IgD-negative memory B cell (primary cell): Measurements from ENCODE around the gene PLEKHA7. TPM values are rescaled to one million over a fixed set of nuclear protein-coding genes. Genes with fewer than 3 reads are reported as not detected.

Source experiments
- H3K27ac Mint-ChIP-seq, 3 donors: one replicate each; pipeline ENCODE4 v1.8.0; 2020 to 2022; ENCODE audit warnings: mild to moderate bottlenecking in 3 of 3, mixed read lengths in 3 of 3, moderate library complexity in 1 of 3
- H3K27me3 Mint-ChIP-seq: one replicate; pipeline ENCODE4 v1.8.0; 2021; ENCODE audit warnings: mixed read lengths
- H3K36me3 Mint-ChIP-seq: one replicate; pipeline ENCODE4 v1.8.0; 2020; ENCODE audit warnings: mild to moderate bottlenecking, mixed read lengths
- H3K4me1 Mint-ChIP-seq, 3 donors: one replicate each; pipeline ENCODE4 v1.8.0; 2020 to 2022; ENCODE audit warnings: mixed read lengths in 3 of 3, mild to moderate bottlenecking in 1 of 3
- H3K4me3 Mint-ChIP-seq, 4 donors: one replicate each; pipeline ENCODE4 v1.8.0; 2020 to 2022; ENCODE audit warnings: mild to moderate bottlenecking in 4 of 4, mixed read lengths in 4 of 4, moderate library complexity in 3 of 4
- H3K9me3 Mint-ChIP-seq, 3 donors: one replicate each; pipeline ENCODE4 v1.8.0; 2020 to 2021; ENCODE audit warnings: mixed read lengths in 3 of 3, mild to moderate bottlenecking in 1 of 3
- polyA plus RNA-seq: library from polyadenylated mRNA; unstranded; fragments of 300-500 nt; fragmentation: Illumina TruSeq; gene quantifications from one replicate; pipeline ENCODE4 v1.2.3, GENCODE V29; 2021

PLEKHA7 gene
- polyA plus RNA-seq, 1 donor from 2014 or later, result 0.15 TPM

DNA sequence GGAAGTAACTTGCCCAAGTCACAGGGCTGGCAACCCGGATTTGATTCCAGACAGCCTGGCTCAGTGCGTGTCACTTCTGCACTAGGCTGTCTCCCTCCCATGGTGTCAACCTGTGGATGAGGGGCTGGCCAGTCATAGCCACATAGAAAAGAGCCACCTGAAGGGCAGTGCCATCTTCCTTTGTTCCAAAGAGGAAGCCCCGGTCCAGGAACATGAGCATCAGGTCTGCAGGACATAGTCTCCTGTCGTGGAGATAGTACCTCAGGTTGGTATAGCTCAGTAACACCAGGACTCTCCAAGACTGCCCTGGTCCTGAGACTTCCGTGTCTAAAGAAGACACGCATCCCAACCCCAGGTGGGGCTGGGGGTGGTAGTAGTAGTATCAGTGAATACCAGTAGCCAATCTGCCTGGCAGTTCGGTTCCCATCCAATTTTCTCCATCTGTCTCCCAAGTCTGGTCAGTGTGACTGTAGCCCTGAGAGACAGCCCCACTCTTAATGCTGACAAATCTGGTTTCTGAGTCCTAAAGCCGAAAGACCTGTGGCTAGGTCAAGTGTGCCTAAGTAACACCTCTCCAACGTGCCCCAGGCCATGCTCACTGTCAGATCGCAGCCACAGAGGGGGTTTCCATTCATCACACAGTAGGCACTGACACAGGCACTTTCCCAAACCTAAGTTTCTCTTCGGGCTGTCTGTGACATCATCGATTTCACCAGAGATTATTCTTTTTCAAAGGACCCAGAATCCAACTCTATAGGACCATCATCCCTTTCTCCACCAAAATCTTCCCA lies 242.7 kb downstream of the PLEKHA7 start:
- Mint-ChIP-seq H3K27me3 (peaks cover 5% of the 10 kb centered on the region), H3K27ac (no peak overlapping the region), H3K36me3 (no peaks in the 10 kb centered on the region), H3K4me3 (peak overlapping the region in 1 of 4 donors; percentile 66), H3K9me3 (no peaks in the 10 kb centered on the region), H3K4me1 (no peaks in the 10 kb centered on the region)

DNA sequence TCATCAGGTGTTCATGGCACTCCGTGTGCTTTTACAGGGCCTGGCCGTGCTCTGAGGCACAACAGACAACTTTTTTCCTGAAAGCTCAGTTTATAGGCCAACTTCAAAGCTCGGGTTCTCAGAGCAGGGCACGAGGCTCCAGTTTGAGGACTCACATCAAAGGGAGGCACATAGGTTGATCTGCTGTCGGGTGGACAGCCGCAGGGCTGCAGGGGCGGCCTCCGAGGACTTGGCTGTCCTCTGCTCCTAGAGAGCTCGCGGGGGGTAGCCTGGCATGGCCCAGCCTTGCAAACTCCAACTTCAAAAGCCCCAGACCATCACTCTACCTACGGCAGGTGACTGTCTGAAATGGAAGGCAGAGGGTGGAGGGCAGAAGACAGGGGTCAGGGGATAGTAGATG lies 244.2 kb downstream of the PLEKHA7 start:
- Mint-ChIP-seq H3K4me3 (no peak overlapping the region), H3K36me3 (no peaks in the 10 kb centered on the region), H3K9me3 (no peaks in the 10 kb centered on the region), H3K27me3 (peaks cover 8% of the 10 kb centered on the region), H3K27ac (no peak overlapping the region), H3K4me1 (no peaks in the 10 kb centered on the region)

DNA sequence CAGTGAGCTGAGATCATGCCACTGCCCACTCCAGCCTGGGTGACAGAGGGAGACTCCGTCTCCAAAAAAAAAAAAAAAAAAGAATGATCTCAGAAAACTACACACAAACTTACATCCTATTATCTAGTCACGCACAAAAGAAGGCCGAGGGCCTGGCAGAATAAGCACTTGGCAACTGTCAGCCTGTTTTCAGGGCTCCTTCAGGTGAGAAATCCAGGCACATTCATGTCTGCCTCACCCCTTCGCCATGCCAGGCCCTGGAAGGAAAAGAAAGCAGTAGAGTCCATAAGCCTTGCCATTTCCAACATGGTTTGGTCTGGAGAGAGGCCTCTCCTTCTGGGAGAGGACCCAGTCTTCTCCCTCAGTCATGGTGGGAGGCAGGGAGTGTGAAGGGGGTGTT lies 244.8 kb downstream of the PLEKHA7 start:
- H3K4me3 Mint-ChIP-seq, result no peak overlapping the region

DNA sequence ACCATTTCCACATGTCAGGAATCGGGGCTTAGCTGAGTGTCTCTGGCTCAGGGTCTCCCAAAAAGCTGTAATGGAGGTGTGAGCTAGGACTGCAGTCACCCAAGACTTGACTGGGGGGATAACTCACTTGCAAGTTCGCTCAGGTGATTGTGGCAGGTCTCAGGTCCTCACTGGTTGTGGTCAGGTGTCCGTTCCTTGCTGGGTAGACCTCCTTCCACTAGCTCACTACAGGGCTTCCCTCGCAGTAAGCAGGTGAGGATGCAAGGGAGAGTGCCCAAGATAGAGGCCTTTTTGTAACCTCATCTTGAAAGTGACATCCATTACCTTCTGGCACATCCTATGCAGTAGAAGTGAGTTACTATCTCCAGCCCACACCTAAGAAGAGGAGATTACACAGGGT lies 246.3 kb downstream of the PLEKHA7 start:
- H3K4me1 Mint-ChIP-seq, result no peaks in the 10 kb centered on the region
- no peak overlapping the region for H3K4me3 Mint-ChIP-seq
- H3K27ac Mint-ChIP-seq, result no peak overlapping the region
- no peaks in the 10 kb centered on the region for H3K9me3 Mint-ChIP-seq
- H3K36me3 Mint-ChIP-seq, result no peaks in the 10 kb centered on the region
- H3K27me3 Mint-ChIP-seq, result peaks cover 8% of the 10 kb centered on the region

More for the DNA sequence above, 244.8 kb downstream of the PLEKHA7 start:
- Mint-ChIP-seq H3K27me3 (peaks cover 8% of the 10 kb centered on the region), H3K9me3 (no peaks in the 10 kb centered on the region), H3K27ac (no peak overlapping the region), H3K36me3 (no peaks in the 10 kb centered on the region), H3K4me1 (no peaks in the 10 kb centered on the region)

DNA sequence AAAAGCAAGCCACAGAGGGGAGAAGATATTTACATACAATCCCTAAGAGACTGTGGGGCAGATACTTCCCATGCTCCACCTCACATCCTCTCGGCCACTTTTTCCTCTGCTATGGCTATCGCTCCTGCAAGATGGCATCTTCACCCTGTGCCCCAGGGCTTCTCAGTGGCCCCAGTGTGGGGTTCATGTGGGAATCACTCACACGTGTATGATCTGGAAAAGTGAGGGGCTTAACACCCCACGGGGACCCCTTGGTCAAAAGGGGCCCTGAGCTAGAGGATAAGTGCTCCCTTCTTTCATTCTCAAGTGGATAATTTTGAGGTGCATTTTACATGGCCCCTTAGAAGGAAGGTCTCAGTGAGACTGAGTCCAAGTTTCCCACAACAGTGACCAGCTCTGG lies 247.1 kb downstream of the PLEKHA7 start:
- peaks cover 5% of the 10 kb centered on the region for H3K27me3 Mint-ChIP-seq
- no peak overlapping the region for H3K4me3 Mint-ChIP-seq
- peaks cover 0 to 2% (median 0%) of the 10 kb centered on the region in 3 donors for H3K4me1 Mint-ChIP-seq
- H3K36me3 Mint-ChIP-seq, result no peaks in the 10 kb centered on the region
- no peaks in the 10 kb centered on the region for H3K9me3 Mint-ChIP-seq
- no peak overlapping the region for H3K27ac Mint-ChIP-seq

DNA sequence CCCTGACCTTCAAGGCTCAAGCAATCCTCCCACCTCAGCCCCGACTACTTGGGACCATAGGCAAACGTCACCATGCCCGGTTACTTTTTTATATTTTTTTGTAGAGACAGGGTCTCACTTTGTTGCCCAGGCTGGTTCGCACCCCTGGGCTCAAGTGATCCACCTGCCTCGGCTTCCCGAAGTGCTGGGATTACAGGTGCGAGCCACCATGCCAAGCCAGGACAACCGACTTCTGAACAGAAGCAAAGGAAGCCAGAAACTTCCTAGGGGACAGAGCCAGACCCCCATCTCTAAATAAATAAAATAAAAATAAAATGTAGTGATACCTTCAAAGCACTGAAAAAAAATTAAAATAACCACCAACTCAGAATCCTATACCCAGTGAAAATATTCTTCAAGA lies 249.3 kb downstream of the PLEKHA7 start:
- no peak overlapping the region for H3K4me3 Mint-ChIP-seq
- H3K9me3 Mint-ChIP-seq, result no peaks in the 10 kb centered on the region
- H3K36me3 Mint-ChIP-seq, result no peaks in the 10 kb centered on the region
- H3K27me3 Mint-ChIP-seq, result peaks cover 3% of the 10 kb centered on the region
- H3K27ac Mint-ChIP-seq, result no peak overlapping the region
- H3K4me1 Mint-ChIP-seq, result peaks cover 2 to 3% (median 3%) of the 10 kb centered on the region in 3 donors

DNA sequence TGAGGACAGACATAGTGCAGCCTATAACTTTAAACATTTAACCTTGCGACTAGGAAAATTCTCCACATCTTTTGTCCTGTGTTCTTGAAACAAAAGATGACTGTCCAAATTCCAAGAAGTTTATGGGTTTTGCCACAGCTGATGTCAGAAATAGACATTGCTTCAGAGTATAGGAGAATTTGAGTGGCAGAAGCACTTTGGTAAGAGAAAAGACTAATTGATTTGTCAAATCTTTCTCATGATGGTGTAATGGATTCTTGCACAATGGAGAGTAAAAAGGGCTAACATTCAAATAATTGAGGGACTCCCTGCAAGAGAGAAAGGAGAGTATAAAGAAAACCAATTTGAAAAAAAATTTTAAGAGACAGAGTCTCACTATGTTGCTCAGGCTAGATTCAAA lies 250.5 kb downstream of the PLEKHA7 start:
- Mint-ChIP-seq H3K4me3 (no peak overlapping the region), H3K9me3 (no peaks in the 10 kb centered on the region), H3K4me1 (peaks cover 4 to 7% (median 5%) of the 10 kb centered on the region in 3 donors), H3K27me3 (peaks cover 3% of the 10 kb centered on the region), H3K36me3 (no peaks in the 10 kb centered on the region), H3K27ac (no peak overlapping the region)

DNA sequence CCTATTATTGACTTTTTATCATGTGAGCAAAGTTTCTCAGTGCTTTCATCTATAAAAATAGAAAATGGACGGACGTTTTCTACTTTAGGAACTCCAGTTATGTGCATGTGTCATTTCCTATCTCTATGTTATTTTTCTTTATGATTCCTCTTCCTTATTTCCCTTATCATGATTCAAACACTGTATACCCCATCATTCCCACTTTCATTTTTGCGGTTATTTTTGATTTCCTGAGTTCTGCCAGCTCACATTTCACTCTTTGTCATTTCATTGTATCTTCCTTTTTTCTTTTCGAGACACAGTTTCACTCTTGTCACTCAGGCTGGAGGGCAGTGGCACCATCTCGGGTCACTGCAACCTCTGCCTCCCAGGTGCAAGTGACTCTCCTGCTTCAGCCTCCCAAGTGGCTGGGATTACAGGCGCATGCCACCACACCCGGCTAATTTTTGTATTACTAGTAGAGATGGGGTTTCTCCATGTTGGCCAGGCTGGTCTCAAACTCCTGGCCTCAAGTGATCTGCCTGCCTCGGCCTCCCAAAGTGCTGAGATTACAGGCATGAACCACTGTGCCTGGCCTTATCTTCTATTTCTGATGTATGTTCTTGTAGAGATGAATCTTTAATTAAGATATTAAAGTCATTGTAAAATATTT lies 254.2 kb downstream of the PLEKHA7 start:
- H3K9me3 Mint-ChIP-seq, result no peaks in the 10 kb centered on the region
- H3K4me3 Mint-ChIP-seq, result peak overlapping the region in 1 of 4 donors; percentile 2
- no peaks in the 10 kb centered on the region for H3K27me3 Mint-ChIP-seq
- peaks cover 8% of the 10 kb centered on the region for H3K36me3 Mint-ChIP-seq
- H3K27ac Mint-ChIP-seq, result peak overlapping the region in 2 of 3 donors; percentile 5 to 48
- peaks cover 4 to 7% (median 5%) of the 10 kb centered on the region in 3 donors for H3K4me1 Mint-ChIP-seq

DNA sequence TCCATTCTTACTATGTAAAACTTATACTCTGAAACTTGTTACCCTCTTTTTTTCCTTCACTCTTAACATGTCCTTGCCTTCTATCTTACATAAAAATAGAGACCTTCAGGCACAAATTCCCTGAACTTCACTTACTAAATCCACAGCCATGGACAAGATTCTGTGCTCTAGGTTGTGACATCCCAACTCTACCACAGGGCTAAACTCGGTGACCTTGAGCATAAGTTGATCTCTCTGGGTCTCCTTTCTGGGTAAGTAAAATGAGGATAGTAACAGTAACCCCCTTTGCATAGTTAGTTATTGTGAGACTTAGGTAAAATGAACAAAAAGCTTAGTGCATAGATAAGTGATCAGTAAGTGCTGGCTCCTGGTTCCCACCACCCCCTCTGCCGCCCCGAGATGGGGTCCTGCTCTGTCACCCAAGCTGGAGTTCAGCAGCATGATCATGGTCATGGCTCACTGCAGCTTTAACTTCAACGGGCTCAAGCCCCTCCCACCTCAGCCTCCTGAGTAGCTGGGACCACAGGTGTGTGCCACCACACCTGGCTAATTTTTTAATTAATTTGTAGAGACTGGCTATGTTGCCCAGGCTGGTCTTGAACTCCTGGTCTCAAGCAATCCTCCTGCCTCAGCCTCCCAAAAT lies 255.7 kb downstream of the PLEKHA7 start:
- Mint-ChIP-seq H3K9me3 (no peaks in the 10 kb centered on the region), H3K4me3 (no peak overlapping the region), H3K27me3 (no peaks in the 10 kb centered on the region), H3K36me3 (peaks cover 10% of the 10 kb centered on the region), H3K4me1 (peaks cover 4 to 7% (median 5%) of the 10 kb centered on the region in 3 donors), H3K27ac (peak overlapping the region in 1 of 3 donors; percentile 52)

DNA sequence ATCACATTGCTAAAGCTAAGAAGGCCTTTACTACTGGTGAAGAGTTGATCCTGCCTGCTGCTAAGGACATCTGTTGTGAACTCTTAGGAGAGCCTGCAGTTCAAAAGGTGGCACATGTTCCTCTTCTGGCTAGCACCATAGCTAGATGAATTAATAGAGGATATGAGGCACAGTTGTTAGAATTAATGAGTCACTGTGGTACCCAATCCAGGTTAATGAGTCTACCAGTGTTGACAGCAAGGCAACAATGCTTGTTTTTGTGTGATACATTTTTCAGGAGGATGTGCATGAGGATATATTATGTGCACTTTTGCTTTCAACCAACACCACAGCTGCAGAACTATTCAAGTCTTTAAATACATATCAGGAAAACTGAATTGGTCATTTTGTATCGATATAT lies 263.8 kb downstream of the PLEKHA7 start:
- no peak overlapping the region for H3K27ac Mint-ChIP-seq
- no peak overlapping the region for H3K4me3 Mint-ChIP-seq
- H3K9me3 Mint-ChIP-seq, result no peaks in the 10 kb centered on the region
- peaks cover 9% of the 10 kb centered on the region for H3K36me3 Mint-ChIP-seq
- H3K4me1 Mint-ChIP-seq, result peaks cover under 1 to 7% (median 4%) of the 10 kb centered on the region in 3 donors
- H3K27me3 Mint-ChIP-seq, result no peaks in the 10 kb centered on the region

DNA sequence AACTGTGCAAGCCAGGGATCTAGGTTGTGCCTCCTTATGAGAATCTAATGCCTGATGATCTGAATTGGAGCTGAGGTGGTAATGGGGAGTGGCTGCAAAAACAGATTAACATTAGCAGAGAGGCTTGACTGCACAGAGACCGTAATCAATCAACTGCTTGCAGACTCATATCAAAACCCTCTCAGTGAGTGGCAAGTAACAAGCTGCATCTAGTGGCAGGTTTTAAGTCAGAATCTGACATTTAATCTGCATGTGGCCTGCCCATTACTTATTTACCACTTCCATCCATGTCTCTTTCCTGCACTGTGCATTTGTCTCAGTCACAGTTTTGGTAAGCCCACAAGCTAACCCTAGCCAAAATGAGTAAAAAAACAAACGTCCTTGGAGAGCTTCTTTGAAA lies 264.5 kb downstream of the PLEKHA7 start:
- Mint-ChIP-seq H3K27me3 (no peaks in the 10 kb centered on the region), H3K4me3 (no peak overlapping the region), H3K4me1 (peaks cover 2 to 14% (median 9%) of the 10 kb centered on the region in 3 donors), H3K36me3 (peaks cover 8% of the 10 kb centered on the region), H3K9me3 (no peaks in the 10 kb centered on the region), H3K27ac (no peak overlapping the region)

DNA sequence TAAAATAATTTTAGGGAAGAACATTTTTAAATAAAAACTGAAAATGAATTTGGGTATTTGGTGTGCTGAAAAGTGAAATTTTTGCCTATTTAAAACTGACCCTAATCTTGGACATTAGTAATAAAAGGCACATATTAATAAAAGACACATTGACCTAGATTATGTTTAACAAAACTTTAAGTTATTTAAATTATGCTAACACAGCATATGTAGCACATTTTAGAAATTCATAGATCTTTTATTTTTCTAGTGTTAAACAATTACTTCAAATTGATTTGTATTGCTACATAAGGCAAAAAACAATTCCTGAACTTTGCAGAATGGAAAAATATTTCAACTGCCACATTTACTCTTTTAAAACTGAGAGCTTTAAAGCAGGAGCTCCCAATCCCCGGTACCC lies 265.1 kb downstream of the PLEKHA7 start:
- Mint-ChIP-seq H3K27ac (no peak overlapping the region), H3K36me3 (peaks cover 7% of the 10 kb centered on the region), H3K4me3 (no peak overlapping the region), H3K4me1 (peaks cover 3 to 19% (median 14%) of the 10 kb centered on the region in 3 donors), H3K27me3 (no peaks in the 10 kb centered on the region), H3K9me3 (no peaks in the 10 kb centered on the region)

DNA sequence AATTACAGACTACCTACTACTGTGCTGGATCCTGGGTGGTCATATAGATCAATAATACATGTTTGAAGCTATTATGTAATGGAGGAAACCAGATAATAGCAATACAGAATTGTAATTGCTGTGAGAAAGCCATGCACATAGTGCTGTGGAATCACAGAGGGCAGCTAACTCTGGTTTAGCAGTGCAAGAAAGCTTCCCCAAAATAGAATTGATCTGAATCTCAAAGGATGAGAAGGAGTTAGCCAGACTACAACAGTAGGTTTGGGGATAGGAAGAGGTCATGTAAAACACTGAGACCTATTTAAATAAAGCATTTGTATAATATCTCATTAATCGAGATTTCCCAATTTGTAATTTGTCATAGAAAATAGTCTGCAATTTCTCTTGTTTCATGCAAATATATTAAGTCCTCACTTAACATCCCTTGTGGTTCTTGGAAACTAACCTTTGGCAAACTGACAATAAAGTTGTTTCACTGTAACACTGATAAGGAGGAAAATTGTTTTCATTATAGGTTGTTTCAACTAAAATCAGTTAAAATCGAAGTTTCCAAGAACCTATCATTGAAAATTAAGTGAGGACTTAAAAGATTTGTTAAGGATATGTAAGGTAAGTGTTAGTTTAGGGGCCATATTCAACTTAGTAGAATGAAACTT lies 268.1 kb downstream of the PLEKHA7 start:
- Mint-ChIP-seq H3K4me1 (peaks cover 20 to 32% (median 30%) of the 10 kb centered on the region in 3 donors), H3K36me3 (peaks cover 7% of the 10 kb centered on the region), H3K4me3 (no peak overlapping the region), H3K27ac (no peak overlapping the region), H3K9me3 (no peaks in the 10 kb centered on the region), H3K27me3 (no peaks in the 10 kb centered on the region)

DNA sequence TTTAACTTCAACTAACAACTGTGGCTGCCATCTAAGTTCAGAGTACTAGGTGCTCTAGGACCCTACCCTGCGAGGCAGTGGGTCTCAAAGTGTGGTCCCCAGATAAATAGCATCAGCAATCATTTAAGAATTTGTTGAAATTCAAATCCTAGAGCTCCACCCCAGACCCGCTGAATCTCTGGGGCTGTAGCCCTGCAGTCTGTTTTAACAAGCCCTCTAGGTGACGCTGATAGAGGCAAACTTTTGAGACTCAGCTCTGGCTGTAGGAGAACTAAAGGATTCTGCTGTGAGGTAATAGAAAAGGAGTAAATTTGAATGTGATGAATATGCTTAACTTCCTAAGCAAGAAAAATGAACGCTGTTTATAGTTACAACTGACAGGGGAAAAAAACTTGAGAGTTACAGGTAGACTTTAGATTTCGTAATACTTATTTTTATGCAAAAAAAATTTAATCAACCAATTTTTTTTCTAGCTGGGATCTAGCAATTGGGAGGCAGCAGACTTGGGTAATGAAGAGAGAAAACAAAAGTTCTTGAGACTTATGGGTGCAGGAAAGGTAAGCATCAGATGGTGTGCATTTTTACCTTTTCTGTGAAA lies 270.0 kb downstream of the PLEKHA7 start:
- peaks cover 26 to 34% (median 31%) of the 10 kb centered on the region in 3 donors for H3K4me1 Mint-ChIP-seq
- no peaks in the 10 kb centered on the region for H3K27me3 Mint-ChIP-seq
- H3K4me3 Mint-ChIP-seq, result peak overlapping the region in 1 of 4 donors; percentile 3
- H3K36me3 Mint-ChIP-seq, result no peaks in the 10 kb centered on the region
- no peaks in the 10 kb centered on the region for H3K9me3 Mint-ChIP-seq
- H3K27ac Mint-ChIP-seq, result peak overlapping the region in 1 of 3 donors; percentile 24
